ENCODE measurements around the gene JAKMIP1.

- TF ChIP-seq CTCF (IDR thresholded peaks at IDR 0.05): no peak
- TF ChIP-seq POLR2A (IDR thresholded peaks at IDR 0.05): no peak
Observed at GRCh38 chr4:6147441-6147840, 52.9 kb downstream of the JAKMIP1 start.
